Endothelial cell of umbilical vein (primary cell): ENCODE measurements around the gene ADAM33. TPM values are rescaled to one million over a fixed set of nuclear protein-coding genes. Genes with fewer than 3 reads are reported as not detected.

Source experiments
- BruUV-seq: library from RNA; stranded (reverse); fragments of 400-500 nt; replicated peaks from 2 replicates; lab custom pipeline; 2021; lab: Mats Ljungman, UMichigan
- CTCF ChIA-PET: fragments of 300-600, 350-600 bp; sonication (Branson Sonifier 250); formaldehyde crosslinking; loops from one replicate; lab custom pipeline; 2021; ENCODE audit warnings: antibody characterized with exemption, inconsistent platforms; lab: Charles Lee
- POLR2A ChIA-PET: fragments of 300-600, 350-600 bp; sonication (Branson Sonifier 250); formaldehyde crosslinking; loops from one replicate; lab custom pipeline; 2021; ENCODE audit warnings: antibody characterized with exemption, inconsistent platforms; lab: Charles Lee
- DNase-seq: peaks from one replicate; pipeline ENCODE4 v3.0.0-alpha.2; 2011; ENCODE audit warnings: low read depth, low spot score
- FAIRE-seq: peaks from 2 replicates; lab custom pipeline; 2011; peaks lifted over from hg19 to GRCh38; lab: Jason Lieb, UNC
- H2AFZ ChIP-seq: 2 replicates; pipeline ENCODE4 v1.6.0; 2012; ENCODE audit warnings: low read depth, low read length, control low read depth, inconsistent platforms
- H3K27ac ChIP-seq: 2 replicates; pipeline ENCODE4 v1.5.1; 2011; ENCODE audit warnings: low read depth, mild to moderate bottlenecking, control low read depth, low read length, moderate library complexity; ENCODE audit not compliant: insufficient read depth
- H3K27me3 ChIP-seq, 2 experiments: 2 replicates each; pipeline versions ENCODE4 v1.6.0 to v1.6.1; 2011; ENCODE audit warnings: low read length in 2 of 2, mixed read lengths in 1 of 2; ENCODE audit not compliant: control insufficient read depth in 2 of 2, insufficient read depth in 2 of 2
- H3K36me3 ChIP-seq, 2 experiments: 2 replicates in 1 of 2; 3 replicates in 1 of 2; pipeline ENCODE4 v1.5.1; 2011; ENCODE audit warnings: low read length in 2 of 2, mild to moderate bottlenecking in 1 of 2, moderate library complexity in 1 of 2; ENCODE audit not compliant: control insufficient read depth in 2 of 2, insufficient read depth in 2 of 2; ENCODE audit errors: extremely low read depth in 1 of 2
- H3K4me1 ChIP-seq: 3 replicates; pipeline ENCODE4 v1.5.1; 2011; ENCODE audit warnings: mild to moderate bottlenecking, low read length; ENCODE audit not compliant: control insufficient read depth, insufficient read depth; ENCODE audit errors: extremely low read depth
- H3K4me2 ChIP-seq: 2 replicates; pipeline ENCODE4 v1.6.1; 2011; ENCODE audit warnings: low read length, control low read depth, mixed read lengths; ENCODE audit not compliant: insufficient read depth
- H3K4me3 ChIP-seq, 3 experiments: fragments of 200-600 bp in 1 of 3; sonication (generic), shearing (Covaris generic) in 1 of 3; replicated peaks in 1 of 3; 2 replicates each; pipeline ENCODE4 v1.5.1; 2011 to 2016; ENCODE audit warnings: control low read depth in 3 of 3, low read length in 3 of 3, mild to moderate bottlenecking in 2 of 3, inconsistent platforms in 1 of 3, low read depth in 1 of 3, moderate library complexity in 1 of 3; ENCODE audit not compliant: insufficient read depth in 1 of 3
- H3K79me2 ChIP-seq: 2 replicates; pipeline ENCODE4 v1.6.0; 2012; ENCODE audit warnings: low read length, inconsistent platforms; ENCODE audit not compliant: control insufficient read depth, insufficient read depth
- H3K9ac ChIP-seq: replicated peaks from 2 replicates; pipeline ENCODE3; 2011; ENCODE audit warnings: low read length, control low read depth; ENCODE audit not compliant: insufficient read depth; ENCODE audit errors: extremely low read depth
- H3K9me1 ChIP-seq: replicated peaks from 3 replicates; pipeline ENCODE4 v1.6.0; 2011; ENCODE audit warnings: mild to moderate bottlenecking, low read length; ENCODE audit not compliant: control insufficient read depth, insufficient read depth; ENCODE audit errors: extremely low read depth
- H3K9me3 ChIP-seq: replicated peaks from 2 replicates; pipeline ENCODE4 v1.5.1; 2012; ENCODE audit warnings: low read length, inconsistent platforms; ENCODE audit not compliant: control insufficient read depth, insufficient read depth
- H4K20me1 ChIP-seq: replicated peaks from 2 replicates; pipeline ENCODE3; 2011; ENCODE audit warnings: mild to moderate bottlenecking, low read length; ENCODE audit not compliant: control insufficient read depth, insufficient read depth; ENCODE audit errors: extremely low read depth
- CTCF ChIP-seq, 2 donors: IDR thresholded peaks; 1 replicate in 1 of 2; 2 replicates in 1 of 2; pipeline ENCODE4 v1.5.1; 2011; ENCODE audit warnings: low read length in 2 of 2, mild to moderate bottlenecking in 2 of 2, moderate library complexity in 2 of 2, control low read depth in 1 of 2, inconsistent platforms in 1 of 2, low read depth in 1 of 2; ENCODE audit not compliant: insufficient read depth in 1 of 2; ENCODE audit errors: extremely low read depth in 1 of 2
- EZH2 ChIP-seq: IDR thresholded peaks from 2 replicates; pipeline ENCODE4 v1.6.1; 2012; ENCODE audit warnings: borderline replicate concordance, low read depth, mild to moderate bottlenecking, moderate library complexity, low read length, inconsistent platforms; ENCODE audit not compliant: severe bottlenecking
- FOS ChIP-seq: IDR thresholded peaks from 2 replicates; pipeline ENCODE4 v1.6.1; 2011; ENCODE audit warnings: mild to moderate bottlenecking, low read length, moderate library complexity, borderline replicate concordance; ENCODE audit not compliant: insufficient read depth
- GATA2 ChIP-seq: IDR thresholded peaks from 2 replicates; pipeline ENCODE4 v1.7.0; 2011; ENCODE audit warnings: low read depth, mild to moderate bottlenecking, moderate library complexity, mixed read lengths, low read length; ENCODE audit not compliant: insufficient read length, insufficient read depth
- JUN ChIP-seq: IDR thresholded peaks from 2 replicates; pipeline ENCODE4 v1.6.1; 2011; ENCODE audit warnings: borderline replicate concordance, low read depth; ENCODE audit not compliant: insufficient read length, insufficient read depth
- MAX ChIP-seq: IDR thresholded peaks from 2 replicates; pipeline ENCODE4 v1.6.1; 2011; ENCODE audit not compliant: insufficient read depth, insufficient read length
- MYC ChIP-seq: IDR thresholded peaks from one replicate; pipeline ENCODE4 v1.6.1; 2011; ENCODE audit warnings: mild to moderate bottlenecking, low read depth, low read length
- POLR2A ChIP-seq: IDR thresholded peaks from 2 replicates; pipeline ENCODE4 v1.6.1; 2012; ENCODE audit warnings: low read depth, mild to moderate bottlenecking, control low read depth, low read length
- POLR2AphosphoS5 ChIP-seq: IDR thresholded peaks from 2 replicates; pipeline ENCODE4 v1.6.1; 2012; ENCODE audit warnings: low read depth, mild to moderate bottlenecking, control low read depth, low read length, moderate library complexity; ENCODE audit not compliant: insufficient read depth
- dilution Hi-C: fragments of 300-500 bp; cut with MboI; formaldehyde crosslinking; loops from one replicate; pipeline ENCODE4 v1.15.0; 2019; ENCODE audit warnings: low sequenced_read_pairs; ENCODE audit not compliant: extremely low pct_ligation_motif_present
- intact Hi-C: fragments of 100-400 bp; cut with micrococcal nuclease; formaldehyde crosslinking; loops from one replicate; pipeline ENCODE4 v1.10.0; 2022
- polyA plus RNA-seq, 4 experiments: library from polyadenylated mRNA; depleted of rRNA in 3 of 4; stranded (reverse) in 3 of 4; unstranded in 1 of 4; fragments of >200 nt; gene quantifications; 2 replicates each; pipeline versions ENCODE4 v1.2.1 to v1.2.3, GENCODE V29; 2011 to 2012; ENCODE audit warnings: missing spikeins in 1 of 4
- total RNA-seq: library from RNA; stranded (reverse); gene quantifications from 2 replicates; pipeline ENCODE4 v1.2.3, GENCODE V29; 2021

ADAM33 gene
- total and polyA plus RNA-seq, 2 donors (not counting 3 experiments of a cell fraction or from before 2014, with no cell fraction given): 0.06 to 0.18 TPM

GRCh38 chr20:3711484-3711941 lies 29.7 kb upstream of the ADAM33 start:
- dilution Hi-C loops: no loop called here
- no peak overlapping the region for H3K9ac ChIP-seq
- H3K27me3 ChIP-seq: no peaks in the 10 kb centered on the region
- no peaks in the 10 kb centered on the region for H3K4me1 ChIP-seq
- no peak overlapping the region for H3K4me3 ChIP-seq
- no TSS peak for BruUV-seq
- no peaks in the 10 kb centered on the region for H3K36me3 ChIP-seq
- no peaks in the 10 kb centered on the region for H4K20me1 ChIP-seq
- no peak overlapping the region for H3K4me2 ChIP-seq
- H2AFZ ChIP-seq: no peak overlapping the region
- TF ChIP-seq GATA2 (no peak), MAX (no peak), CTCF (IDR thresholded peaks at IDR 0.05; ENCODE audit: extremely low read depth in 1 of 2, insufficient read depth in 1 of 2, low read depth in 1 of 2, low read length in 2 of 2) (no peak), EZH2 (no peak), MYC (no peak), POLR2A (no peak), JUN (no peak), FOS (no peak), POLR2AphosphoS5 (no peak)
- no peaks in the 10 kb centered on the region for H3K79me2 ChIP-seq
- CTCF ChIA-PET: interaction anchor here (0.6 to 5.7 kb wide), 40 partner anchors 8 to 658 kb away, joined by 3 to 346 read pairs (median 6); partner anchors contain the start of genes ADAM33, ADISSP, HSPA12B and SPEF1
- POLR2A ChIA-PET: interaction anchor here (1.6 kb wide), 1 partner anchor 35 kb away, joined by 4 read pairs; no protein-coding TSS in a partner anchor
- intact Hi-C loops: loop anchor here (1.0 kb wide), 1 partner anchor 35 kb away; no protein-coding TSS in a partner anchor
- H3K27ac ChIP-seq: no peak overlapping the region
- FAIRE-seq (no peak), DNase-seq (no peak)
- no peaks in the 10 kb centered on the region for H3K9me3 ChIP-seq
- H3K9me1 ChIP-seq: no peaks in the 10 kb centered on the region
